SK-N-SH (cell line): ENCODE results near the gene MICAL2. TPM values are rescaled to one million over a fixed set of nuclear protein-coding genes. Genes with fewer than 3 reads are reported as not detected.

Experiments used
- CTCF ChIA-PET: fragments of 300-600, 350-600 bp; formaldehyde crosslinking; extraction: SDS; loops from one replicate; lab custom pipeline; 2021; lab: Yijun Ruan, JAX
- POLR2A ChIA-PET: fragments of 350-600 bp; sonication (Branson Sonifier 250); formaldehyde crosslinking; extraction: SDS; loops from one replicate; lab custom pipeline; 2020; ENCODE audit warnings: antibody characterized with exemption, inconsistent platforms; lab: Yijun Ruan, JAX
- DNase-seq: peaks from one replicate; pipeline ENCODE4 v3.0.0; 2012
- H2AFZ ChIP-seq: fragments of 200-600 bp; sonication (generic); 2 replicates; pipeline ENCODE4 v1.8.1; 2016; ENCODE audit warnings: antibody characterized with exemption, mild to moderate bottlenecking, low read depth
- H3F3A ChIP-seq: fragments of 200-600 bp; sonication (generic); replicated peaks from 2 replicates; pipeline ENCODE3; 2016; ENCODE audit warnings: antibody characterized with exemption, mild to moderate bottlenecking; ENCODE audit not compliant: insufficient read depth
- H3K27ac ChIP-seq, 2 experiments: fragments of 200-500 bp in 1 of 2; fragments of 200-600 bp in 1 of 2; sonication (Bioruptor generic) in 1 of 2; sonication (generic), shearing (Covaris generic) in 1 of 2; 2 replicates each; pipeline versions ENCODE4 v1.5.1 to v1.6.1; 2014 to 2016; ENCODE audit warnings: low read depth in 2 of 2, inconsistent platforms in 1 of 2, low read length in 1 of 2, mild to moderate bottlenecking in 1 of 2, mixed read lengths in 1 of 2
- H3K27me3 ChIP-seq: fragments of 200-600 bp; sonication (generic), shearing (Covaris generic); 2 replicates; pipeline ENCODE4 v1.6.1; 2016; ENCODE audit warnings: mixed run types; ENCODE audit not compliant: insufficient read depth
- H3K36me3 ChIP-seq, 2 experiments: fragments of 200-500 bp in 1 of 2; fragments of 200-600 bp in 1 of 2; sonication (Bioruptor generic) in 1 of 2; sonication (generic) in 1 of 2; replicated peaks in 1 of 2; 2 replicates each; pipeline versions ENCODE3 to v1.5.1; 2014 to 2016; ENCODE audit warnings: low read length in 1 of 2, mild to moderate bottlenecking in 1 of 2; ENCODE audit not compliant: insufficient read depth in 2 of 2, control insufficient read depth in 1 of 2
- H3K4me1 ChIP-seq, 2 experiments: fragments of 200-500 bp in 1 of 2; fragments of 200-600 bp in 1 of 2; sonication (Bioruptor generic) in 1 of 2; sonication (generic), shearing (Covaris generic) in 1 of 2; 2 replicates each; pipeline versions ENCODE4 v1.5.1 to v1.6.1; 2014 to 2016; ENCODE audit warnings: low read depth in 1 of 2, low read length in 1 of 2, mixed run types in 1 of 2; ENCODE audit not compliant: insufficient read depth in 2 of 2, control insufficient read depth in 1 of 2
- H3K4me2 ChIP-seq: fragments of 200-600 bp; sonication (generic), shearing (Covaris generic); 2 replicates; pipeline ENCODE4 v1.6.1; 2017; ENCODE audit warnings: mixed run types
- H3K4me3 ChIP-seq, 2 experiments: fragments of 200-500 bp in 1 of 2; fragments of 200-600 bp in 1 of 2; sonication (Bioruptor generic) in 1 of 2; sonication (generic), shearing (Covaris generic) in 1 of 2; 2 replicates each; pipeline versions ENCODE4 v1.5.1 to v1.8.1; 2014 to 2016; ENCODE audit warnings: low read depth in 2 of 2, inconsistent platforms in 1 of 2, low read length in 1 of 2, mild to moderate bottlenecking in 1 of 2, mixed read lengths in 1 of 2, moderate library complexity in 1 of 2
- H3K79me2 ChIP-seq: fragments of 200-600 bp; sonication (generic); 2 replicates; pipeline ENCODE4 v1.8.1; 2017; ENCODE audit warnings: mild to moderate bottlenecking; ENCODE audit not compliant: insufficient read depth
- H3K9ac ChIP-seq: fragments of 200-600 bp; sonication (generic); 2 replicates; pipeline ENCODE4 v1.6.1; 2017; ENCODE audit warnings: mixed run types
- H3K9me2 ChIP-seq: fragments of 200-600 bp; sonication (generic); 2 replicates; pipeline ENCODE4 v1.6.1; 2017; ENCODE audit warnings: mixed run types
- H3K9me3 ChIP-seq: fragments of 200-600 bp; sonication (generic); 2 replicates; pipeline ENCODE4 v1.6.1; 2017; ENCODE audit warnings: mixed run types, mild to moderate bottlenecking, moderate library complexity
- H4K20me1 ChIP-seq: fragments of 200-600 bp; sonication (generic); 2 replicates; pipeline ENCODE4 v1.6.1; 2017; ENCODE audit warnings: mild to moderate bottlenecking, mixed run types; ENCODE audit not compliant: insufficient read depth
- CHD2 ChIP-seq: fragments of 150-350 bp; IDR thresholded peaks from 2 replicates; pipeline ENCODE4 v1.6.1; 2018; ENCODE audit warnings: low read length; ENCODE audit not compliant: partially characterized antibody
- ELF1 ChIP-seq: IDR thresholded peaks from 2 replicates; pipeline ENCODE4 v1.4.0; 2012
- EP300 ChIP-seq, 2 experiments: IDR thresholded peaks; 2 replicates each; pipeline versions ENCODE4 v1.4.0 to v1.6.1; 2012; ENCODE audit warnings: borderline replicate concordance in 1 of 2, low read depth in 1 of 2, low read length in 1 of 2
- EZH2phosphoT487 ChIP-seq: fragments of 200-600 bp; sonication (generic); IDR thresholded peaks from 2 replicates; pipeline ENCODE4 v1.6.1; 2017; ENCODE audit warnings: low read depth, mixed run types, mild to moderate bottlenecking, antibody characterized with exemption, moderate library complexity, borderline replicate concordance
- FOSL2 ChIP-seq: IDR thresholded peaks from 2 replicates; pipeline ENCODE4 v1.4.0; 2012; ENCODE audit warnings: low read depth, mild to moderate bottlenecking, moderate library complexity, borderline replicate concordance
- FOXJ3 ChIP-seq: sonication (generic); formaldehyde crosslinking; IDR thresholded peaks from 2 replicates; pipeline ENCODE4 v1.5.1; 2020; ENCODE audit warnings: mild to moderate bottlenecking, missing genetic modification reagents
- GABPA ChIP-seq: IDR thresholded peaks from 2 replicates; pipeline ENCODE4 v1.4.0; 2012; ENCODE audit warnings: low read depth, mild to moderate bottlenecking
- GATA2 ChIP-seq: sonication (generic); formaldehyde crosslinking; IDR thresholded peaks from 2 replicates; pipeline ENCODE4 v1.5.0; 2020; ENCODE audit warnings: mild to moderate bottlenecking, missing genetic modification reagents
- POLR2AphosphoS5 ChIP-seq: IDR thresholded peaks from 2 replicates; pipeline ENCODE4 v1.6.1; 2012; ENCODE audit warnings: low read depth, low read length
- RCOR1 ChIP-seq: fragments of 150-350 bp; IDR thresholded peaks from 2 replicates; pipeline ENCODE4 v1.6.1; 2017; ENCODE audit warnings: antibody characterized with exemption, low read length
- RFX5 ChIP-seq: IDR thresholded peaks from 2 replicates; pipeline ENCODE4 v1.6.1; 2012; ENCODE audit warnings: mild to moderate bottlenecking, improper control_type of control experiment, low read length
- RXRA ChIP-seq: IDR thresholded peaks from 2 replicates; pipeline ENCODE4 v1.4.0; 2012; ENCODE audit warnings: low read depth, mild to moderate bottlenecking, borderline replicate concordance
- SIN3A ChIP-seq: IDR thresholded peaks from 2 replicates; pipeline ENCODE4 v1.6.1; 2012; ENCODE audit warnings: low read depth, mild to moderate bottlenecking, low read length, moderate library complexity, borderline replicate concordance
- SMC3 ChIP-seq: IDR thresholded peaks from 2 replicates; pipeline ENCODE4 v1.6.1; 2012; ENCODE audit warnings: low read depth, low read length, improper control_type of control experiment
- TCF12 ChIP-seq: IDR thresholded peaks from 2 replicates; pipeline ENCODE4 v1.4.0; 2012
- YY1 ChIP-seq: IDR thresholded peaks from 2 replicates; pipeline ENCODE4 v1.4.0; 2012; ENCODE audit warnings: low read depth, mild to moderate bottlenecking
- WGBS: methylation state at CpG from one replicate; pipeline ENCODE4 v1.1.6; 2017; ENCODE audit warnings: low lambda C conversion rate; 5-methylcytosine and 5-hydroxymethylcytosine counted together
- polyA plus RNA-seq, 3 experiments: library from polyadenylated mRNA; depleted of rRNA; stranded (reverse); fragments of >200 nt; gene quantifications; 2 replicates each; pipeline ENCODE4 v1.2.3, GENCODE V29; 2012
- TF ChIP-seq, protein P1 (sequence below): fragments of 200-600 bp; sonication (generic); IDR thresholded peaks from 2 replicates; pipeline ENCODE4 v1.6.1; 2017; ENCODE audit warnings: antibody characterized with exemption, mild to moderate bottlenecking, moderate library complexity
- TF ChIP-seq, protein P2 (sequence below): IDR thresholded peaks from 2 replicates; pipeline ENCODE4 v1.4.0; 2012; ENCODE audit warnings: low read depth, borderline replicate concordance
- TF ChIP-seq, protein P3 (sequence below): fragments of 150-350 bp; IDR thresholded peaks from 2 replicates; pipeline ENCODE4 v1.6.1; 2017; ENCODE audit warnings: antibody characterized with exemption, low read length, low read depth, borderline replicate concordance
- TF ChIP-seq, protein P4 (sequence below): IDR thresholded peaks from 2 replicates; pipeline ENCODE4; 2012
- TF ChIP-seq, protein P5 (sequence below): fragments of 150-350 bp; IDR thresholded peaks from 2 replicates; pipeline ENCODE4 v1.6.1; 2016; ENCODE audit warnings: mild to moderate bottlenecking, low read depth, low read length
- TF ChIP-seq, protein P6 (sequence below): IDR thresholded peaks from 2 replicates; pipeline ENCODE4 v1.4.0; 2012; ENCODE audit warnings: low read depth, borderline replicate concordance

The MICAL2 gene
- polyA plus RNA-seq, 1 of the 3 experiments (the other 2 are of a cell fraction) = 54.6 TPM

DNA sequence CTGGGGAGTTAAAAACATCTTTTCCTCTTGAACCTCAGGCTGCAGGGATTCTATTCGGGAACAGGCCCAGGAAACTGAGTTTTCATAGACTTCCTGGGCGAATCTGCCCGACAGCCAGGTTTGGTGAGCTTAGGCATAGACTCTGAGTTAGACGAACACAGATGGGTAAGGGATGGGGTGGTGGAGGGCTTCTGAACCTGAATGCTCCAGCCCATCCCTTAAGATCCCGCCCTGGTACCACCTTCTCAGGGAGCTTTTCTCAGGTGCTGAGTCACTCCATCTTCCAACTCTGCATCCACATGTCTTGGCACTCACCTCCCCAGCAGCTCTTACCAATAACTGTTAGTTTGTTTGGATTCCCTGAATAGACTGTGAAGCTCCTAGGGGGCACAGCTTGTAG is 37.4 kb downstream of the MICAL2 start (continued):
- TF ChIP-seq, protein P1, sequence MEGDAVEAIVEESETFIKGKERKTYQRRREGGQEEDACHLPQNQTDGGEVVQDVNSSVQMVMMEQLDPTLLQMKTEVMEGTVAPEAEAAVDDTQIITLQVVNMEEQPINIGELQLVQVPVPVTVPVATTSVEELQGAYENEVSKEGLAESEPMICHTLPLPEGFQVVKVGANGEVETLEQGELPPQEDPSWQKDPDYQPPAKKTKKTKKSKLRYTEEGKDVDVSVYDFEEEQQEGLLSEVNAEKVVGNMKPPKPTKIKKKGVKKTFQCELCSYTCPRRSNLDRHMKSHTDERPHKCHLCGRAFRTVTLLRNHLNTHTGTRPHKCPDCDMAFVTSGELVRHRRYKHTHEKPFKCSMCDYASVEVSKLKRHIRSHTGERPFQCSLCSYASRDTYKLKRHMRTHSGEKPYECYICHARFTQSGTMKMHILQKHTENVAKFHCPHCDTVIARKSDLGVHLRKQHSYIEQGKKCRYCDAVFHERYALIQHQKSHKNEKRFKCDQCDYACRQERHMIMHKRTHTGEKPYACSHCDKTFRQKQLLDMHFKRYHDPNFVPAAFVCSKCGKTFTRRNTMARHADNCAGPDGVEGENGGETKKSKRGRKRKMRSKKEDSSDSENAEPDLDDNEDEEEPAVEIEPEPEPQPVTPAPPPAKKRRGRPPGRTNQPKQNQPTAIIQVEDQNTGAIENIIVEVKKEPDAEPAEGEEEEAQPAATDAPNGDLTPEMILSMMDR = no peak
- TF ChIP-seq CHD2 (no peak), RFX5 (no peak)
- TF ChIP-seq, protein P2, sequence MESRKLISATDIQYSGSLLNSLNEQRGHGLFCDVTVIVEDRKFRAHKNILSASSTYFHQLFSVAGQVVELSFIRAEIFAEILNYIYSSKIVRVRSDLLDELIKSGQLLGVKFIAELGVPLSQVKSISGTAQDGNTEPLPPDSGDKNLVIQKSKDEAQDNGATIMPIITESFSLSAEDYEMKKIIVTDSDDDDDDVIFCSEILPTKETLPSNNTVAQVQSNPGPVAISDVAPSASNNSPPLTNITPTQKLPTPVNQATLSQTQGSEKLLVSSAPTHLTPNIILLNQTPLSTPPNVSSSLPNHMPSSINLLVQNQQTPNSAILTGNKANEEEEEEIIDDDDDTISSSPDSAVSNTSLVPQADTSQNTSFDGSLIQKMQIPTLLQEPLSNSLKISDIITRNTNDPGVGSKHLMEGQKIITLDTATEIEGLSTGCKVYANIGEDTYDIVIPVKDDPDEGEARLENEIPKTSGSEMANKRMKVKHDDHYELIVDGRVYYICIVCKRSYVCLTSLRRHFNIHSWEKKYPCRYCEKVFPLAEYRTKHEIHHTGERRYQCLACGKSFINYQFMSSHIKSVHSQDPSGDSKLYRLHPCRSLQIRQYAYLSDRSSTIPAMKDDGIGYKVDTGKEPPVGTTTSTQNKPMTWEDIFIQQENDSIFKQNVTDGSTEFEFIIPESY = no peak
- TF ChIP-seq, protein P3, sequence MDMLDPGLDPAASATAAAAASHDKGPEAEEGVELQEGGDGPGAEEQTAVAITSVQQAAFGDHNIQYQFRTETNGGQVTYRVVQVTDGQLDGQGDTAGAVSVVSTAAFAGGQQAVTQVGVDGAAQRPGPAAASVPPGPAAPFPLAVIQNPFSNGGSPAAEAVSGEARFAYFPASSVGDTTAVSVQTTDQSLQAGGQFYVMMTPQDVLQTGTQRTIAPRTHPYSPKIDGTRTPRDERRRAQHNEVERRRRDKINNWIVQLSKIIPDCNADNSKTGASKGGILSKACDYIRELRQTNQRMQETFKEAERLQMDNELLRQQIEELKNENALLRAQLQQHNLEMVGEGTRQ = no peak

DNA sequence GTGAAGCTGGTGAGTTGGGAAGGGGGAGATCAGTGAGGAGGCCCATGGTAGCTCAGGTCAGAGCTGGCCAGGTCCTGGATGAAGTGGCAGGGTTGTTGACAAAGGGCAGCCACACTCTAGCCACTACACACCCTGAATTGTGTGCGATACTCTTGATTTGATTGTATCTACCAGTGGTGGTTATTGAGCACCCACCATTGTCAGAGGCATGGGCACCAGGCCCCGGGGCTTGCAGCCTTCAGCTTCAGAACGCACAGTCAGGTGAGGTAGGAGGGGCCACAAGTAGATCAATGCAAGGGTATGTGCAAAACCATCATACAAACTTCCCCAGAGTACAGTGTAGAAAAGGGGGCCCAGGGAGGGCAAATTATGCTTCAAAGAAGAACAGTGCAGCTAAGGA is 38.1 kb downstream of the MICAL2 start:
- no peak for TF ChIP-seq YY1
- TF ChIP-seq TCF12 = no peak
- no peak for TF ChIP-seq GATA2
- no peak for TF ChIP-seq SMC3
- TF ChIP-seq, protein P4, sequence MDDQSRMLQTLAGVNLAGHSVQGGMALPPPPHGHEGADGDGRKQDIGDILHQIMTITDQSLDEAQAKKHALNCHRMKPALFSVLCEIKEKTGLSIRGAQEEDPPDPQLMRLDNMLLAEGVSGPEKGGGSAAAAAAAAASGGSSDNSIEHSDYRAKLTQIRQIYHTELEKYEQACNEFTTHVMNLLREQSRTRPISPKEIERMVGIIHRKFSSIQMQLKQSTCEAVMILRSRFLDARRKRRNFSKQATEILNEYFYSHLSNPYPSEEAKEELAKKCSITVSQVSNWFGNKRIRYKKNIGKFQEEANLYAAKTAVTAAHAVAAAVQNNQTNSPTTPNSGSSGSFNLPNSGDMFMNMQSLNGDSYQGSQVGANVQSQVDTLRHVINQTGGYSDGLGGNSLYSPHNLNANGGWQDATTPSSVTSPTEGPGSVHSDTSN = no peak
- TF ChIP-seq ELF1 = no peak
- no peak for TF ChIP-seq POLR2AphosphoS5
- TF ChIP-seq, protein P5, sequence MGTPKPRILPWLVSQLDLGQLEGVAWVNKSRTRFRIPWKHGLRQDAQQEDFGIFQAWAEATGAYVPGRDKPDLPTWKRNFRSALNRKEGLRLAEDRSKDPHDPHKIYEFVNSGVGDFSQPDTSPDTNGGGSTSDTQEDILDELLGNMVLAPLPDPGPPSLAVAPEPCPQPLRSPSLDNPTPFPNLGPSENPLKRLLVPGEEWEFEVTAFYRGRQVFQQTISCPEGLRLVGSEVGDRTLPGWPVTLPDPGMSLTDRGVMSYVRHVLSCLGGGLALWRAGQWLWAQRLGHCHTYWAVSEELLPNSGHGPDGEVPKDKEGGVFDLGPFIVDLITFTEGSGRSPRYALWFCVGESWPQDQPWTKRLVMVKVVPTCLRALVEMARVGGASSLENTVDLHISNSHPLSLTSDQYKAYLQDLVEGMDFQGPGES = no peak
- TF ChIP-seq EP300 (IDR thresholded peaks at IDR 0.05; ENCODE audit: borderline replicate concordance in 1 of 2, low read depth in 1 of 2, low read length in 1 of 2) = no peak
- TF ChIP-seq FOXJ3 (CRISPR knock-in tag) = no peak
- no peak for TF ChIP-seq RCOR1
- TF ChIP-seq, protein P2 = no peak
- TF ChIP-seq, protein P6, sequence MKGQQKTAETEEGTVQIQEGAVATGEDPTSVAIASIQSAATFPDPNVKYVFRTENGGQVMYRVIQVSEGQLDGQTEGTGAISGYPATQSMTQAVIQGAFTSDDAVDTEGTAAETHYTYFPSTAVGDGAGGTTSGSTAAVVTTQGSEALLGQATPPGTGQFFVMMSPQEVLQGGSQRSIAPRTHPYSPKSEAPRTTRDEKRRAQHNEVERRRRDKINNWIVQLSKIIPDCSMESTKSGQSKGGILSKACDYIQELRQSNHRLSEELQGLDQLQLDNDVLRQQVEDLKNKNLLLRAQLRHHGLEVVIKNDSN = no peak
- no peak for TF ChIP-seq FOSL2
- TF ChIP-seq GABPA = no peak
- TF ChIP-seq EZH2phosphoT487 = no peak
- no peak for TF ChIP-seq RXRA
- no peak for TF ChIP-seq SIN3A
- no peak for TF ChIP-seq RFX5
- no peak for DNase-seq
- Histone ChIP-seq H3K4me1 (peaks cover 0 to 4% of the 10 kb centered on the region in 2 experiments; a peak in 1 of 4 replicates), H2AFZ (no peak overlapping the region), H3K9me2 (no peaks in the 10 kb centered on the region), H3K27ac (peak overlapping the region in 1 of 2 experiments; percentile 19; a peak in 1 of 4 replicates), H3K9me3 (no peaks in the 10 kb centered on the region), H3K4me3 (no peak overlapping the region), H3K79me2 (peaks cover 100% of the 10 kb centered on the region), H3K36me3 (peaks cover 3 to 25% of the 10 kb centered on the region in 2 experiments), H4K20me1 (no peaks in the 10 kb centered on the region), H3K4me2 (no peak overlapping the region), H3K9ac (no peak overlapping the region), H3K27me3 (no peaks in the 10 kb centered on the region), H3F3A (peaks cover 29% of the 10 kb centered on the region)
- ChIA-PET CTCF (no interaction called here), POLR2A (no interaction called here)
- 92% methylated on average over 2 of the region's 3 CpGs for WGBS
